Pulmonary artery endothelial cell (primary cell): ENCODE results near the gene PXDN. TPM values are rescaled to one million over a fixed set of nuclear protein-coding genes. Genes with fewer than 3 reads are reported as not detected.

ENCODE experiments used
- DNase-seq: peaks from one replicate; pipeline ENCODE4 v3.0.0-alpha.2; 2011; ENCODE audit warnings: low read depth, low spot score
- total RNA-seq: library from RNA; depleted of rRNA; stranded (reverse); fragments of >200 nt; gene quantifications from 2 replicates; pipeline ENCODE4 v1.2.3, GENCODE V29; 2014

The PXDN gene
- total RNA-seq, 1 donor from 2014 or later: 307 TPM

DNA sequence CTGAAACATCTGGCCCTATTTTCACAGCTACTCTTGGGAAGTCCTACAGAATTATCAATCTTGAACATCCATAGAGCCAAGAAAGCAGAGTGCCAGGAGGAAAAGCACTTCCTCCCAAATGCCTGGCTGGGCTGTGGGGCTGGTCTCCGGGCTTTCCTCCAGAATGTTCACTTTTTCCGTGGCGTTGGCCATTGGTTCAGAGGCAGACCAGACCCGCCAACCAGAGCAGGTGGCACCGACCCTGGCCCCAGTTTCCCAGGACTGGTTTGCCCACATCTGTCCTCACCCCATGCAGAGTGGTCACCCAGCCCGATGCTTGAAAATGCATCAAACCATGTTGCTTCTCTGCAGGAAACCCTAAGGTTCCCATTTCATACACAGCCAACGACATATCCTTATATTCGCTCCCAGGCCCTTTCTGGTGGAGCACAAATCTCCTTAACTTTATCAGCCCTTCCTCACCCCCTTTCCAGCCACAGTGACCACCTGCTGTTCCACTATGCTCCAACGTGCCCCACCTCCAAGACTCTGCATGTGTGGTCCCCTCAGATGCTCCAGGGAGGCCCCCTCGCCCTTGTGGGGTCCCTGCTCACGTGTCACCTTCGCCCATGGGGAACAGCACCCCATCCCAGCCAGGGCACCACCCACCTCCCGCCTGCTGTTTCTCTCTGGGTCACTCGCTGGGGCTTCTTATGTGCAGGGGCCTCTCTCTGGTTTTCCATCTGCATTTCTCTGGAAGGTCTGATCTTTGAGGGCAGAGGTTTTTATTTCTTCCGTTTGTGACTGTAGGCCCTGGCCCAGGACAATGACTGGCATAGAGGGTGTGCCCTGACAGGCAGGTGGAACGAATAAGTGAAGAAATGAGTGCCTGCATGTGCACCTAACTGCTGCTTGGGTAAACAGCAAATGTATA is 92.9 kb downstream of the PXDN start:
- DNase-seq: no peak

DNA sequence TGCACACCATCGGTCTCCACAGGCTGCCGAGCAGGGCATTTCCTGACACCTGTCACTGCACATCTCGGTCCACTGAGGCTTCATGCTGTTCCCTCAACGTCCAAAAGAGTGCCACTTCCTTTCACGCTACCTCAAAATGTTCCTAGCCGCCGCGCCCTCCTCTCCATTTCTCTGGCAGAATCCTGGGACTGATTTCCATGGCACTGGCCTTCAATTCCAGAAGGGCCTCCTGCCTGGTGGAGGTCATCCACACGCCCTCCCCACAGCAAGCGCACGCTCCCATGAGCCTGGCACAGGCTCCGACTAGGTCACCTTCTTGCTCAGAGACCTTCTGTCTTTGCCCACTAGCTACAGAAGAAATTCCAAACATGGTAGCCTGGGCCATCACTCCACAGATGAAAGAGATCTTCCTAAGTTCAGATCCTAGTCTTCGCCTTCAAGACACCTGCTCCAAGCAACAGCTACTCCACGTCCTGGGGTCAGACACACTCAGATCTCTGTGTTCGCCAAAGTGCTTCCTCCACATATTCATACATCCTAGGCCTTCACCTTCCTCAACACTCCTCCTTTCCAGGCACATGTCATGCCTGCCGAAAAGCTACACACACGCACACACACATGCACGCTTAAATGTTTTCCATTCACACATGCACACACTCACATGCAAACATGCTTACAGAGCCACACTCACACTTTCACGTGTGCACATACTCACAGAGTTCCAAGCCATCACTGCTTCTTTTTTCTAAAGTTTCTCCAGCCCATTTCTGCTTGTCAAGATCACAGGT is 94.0 kb downstream of the PXDN start:
- no peak for DNase-seq

DNA sequence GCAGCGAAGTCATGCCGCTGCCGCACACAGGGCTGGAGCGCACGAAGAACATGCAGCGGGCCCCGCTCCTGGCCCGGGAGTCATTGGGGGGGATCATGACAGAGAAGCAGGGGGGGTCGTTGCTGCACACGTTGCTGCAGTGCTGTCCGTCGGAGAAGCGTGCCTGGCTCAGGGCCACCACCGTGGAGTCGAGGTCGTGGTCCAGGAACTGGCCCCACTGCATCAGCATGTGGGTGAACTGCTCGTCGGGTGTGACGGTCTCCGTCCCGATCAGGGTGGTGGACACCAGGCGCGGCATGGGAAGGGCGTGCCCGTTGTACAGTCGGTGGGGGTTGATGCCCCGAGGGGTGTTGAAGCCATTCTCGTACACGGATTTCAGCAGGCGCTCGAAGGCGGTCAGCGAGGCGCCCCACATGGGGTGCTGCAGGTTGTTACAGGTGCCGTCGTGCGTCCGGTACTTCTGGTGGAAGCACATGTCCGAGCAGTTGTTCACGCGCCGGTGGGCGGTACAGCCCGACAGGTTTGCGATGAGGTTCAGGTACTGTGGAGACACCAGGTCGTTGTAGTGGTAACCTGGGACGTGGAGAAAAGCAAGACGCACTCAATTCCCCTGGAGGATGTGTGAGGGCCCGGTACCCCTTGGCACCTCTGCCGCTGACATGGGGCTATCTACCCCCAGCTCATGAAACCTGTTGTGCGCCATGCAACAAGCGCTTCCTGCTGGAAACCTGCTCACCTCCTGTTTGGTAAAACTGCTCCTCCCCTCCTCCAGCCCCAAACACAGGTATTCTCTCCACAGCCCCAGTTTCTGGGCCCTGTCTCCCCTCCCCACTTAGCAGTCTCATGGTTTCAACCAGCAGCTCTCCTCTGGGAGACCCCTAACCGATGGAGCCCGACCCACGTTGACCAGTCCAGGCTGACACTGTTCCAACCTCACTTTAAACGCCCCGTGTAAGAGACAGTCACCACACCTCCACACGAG is 94.9 kb downstream of the PXDN start:
- DNase-seq: no peak

DNA sequence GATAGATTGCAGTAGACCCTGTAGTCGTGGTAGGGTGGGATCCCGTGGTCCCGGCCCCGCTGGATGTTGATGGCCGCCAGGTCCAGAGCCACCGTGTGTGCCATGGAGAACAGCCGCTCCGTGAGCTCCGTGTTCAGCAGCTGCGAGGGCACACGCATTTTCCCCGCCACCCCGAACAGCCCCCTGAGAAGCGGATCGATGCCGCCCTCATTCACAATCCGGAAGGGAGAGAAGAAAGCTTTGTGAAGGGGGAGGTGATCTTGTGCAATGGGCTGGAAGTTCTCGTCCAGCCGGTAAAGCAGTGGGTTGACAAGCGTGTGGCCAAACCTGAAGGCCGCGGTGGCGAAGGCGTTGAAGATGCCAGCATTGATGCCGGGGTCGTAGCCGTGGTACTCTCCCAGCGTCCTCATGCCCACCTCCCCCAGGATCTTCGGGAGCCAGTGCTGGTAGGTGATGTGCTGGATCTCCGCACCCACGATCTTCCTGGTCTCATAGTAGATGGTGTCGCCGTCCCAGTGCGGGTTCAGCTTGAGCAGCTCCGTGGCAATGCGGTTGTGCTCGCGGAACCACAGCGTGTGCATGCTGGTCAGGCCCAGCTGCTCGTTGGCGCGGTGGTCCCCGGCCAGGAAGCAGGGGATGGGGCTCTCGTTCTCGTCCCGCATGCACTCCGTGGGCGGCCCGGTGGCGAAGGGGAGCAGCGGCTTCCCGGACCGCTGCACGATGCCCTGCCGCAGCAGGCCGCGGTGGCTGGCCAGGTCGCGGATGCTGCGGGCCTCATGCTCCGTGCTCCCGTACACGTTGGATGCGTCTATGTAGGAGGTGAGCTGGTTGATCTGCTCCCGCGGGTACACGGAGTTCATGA is 95.8 kb downstream of the PXDN start:
- no peak for DNase-seq

DNA sequence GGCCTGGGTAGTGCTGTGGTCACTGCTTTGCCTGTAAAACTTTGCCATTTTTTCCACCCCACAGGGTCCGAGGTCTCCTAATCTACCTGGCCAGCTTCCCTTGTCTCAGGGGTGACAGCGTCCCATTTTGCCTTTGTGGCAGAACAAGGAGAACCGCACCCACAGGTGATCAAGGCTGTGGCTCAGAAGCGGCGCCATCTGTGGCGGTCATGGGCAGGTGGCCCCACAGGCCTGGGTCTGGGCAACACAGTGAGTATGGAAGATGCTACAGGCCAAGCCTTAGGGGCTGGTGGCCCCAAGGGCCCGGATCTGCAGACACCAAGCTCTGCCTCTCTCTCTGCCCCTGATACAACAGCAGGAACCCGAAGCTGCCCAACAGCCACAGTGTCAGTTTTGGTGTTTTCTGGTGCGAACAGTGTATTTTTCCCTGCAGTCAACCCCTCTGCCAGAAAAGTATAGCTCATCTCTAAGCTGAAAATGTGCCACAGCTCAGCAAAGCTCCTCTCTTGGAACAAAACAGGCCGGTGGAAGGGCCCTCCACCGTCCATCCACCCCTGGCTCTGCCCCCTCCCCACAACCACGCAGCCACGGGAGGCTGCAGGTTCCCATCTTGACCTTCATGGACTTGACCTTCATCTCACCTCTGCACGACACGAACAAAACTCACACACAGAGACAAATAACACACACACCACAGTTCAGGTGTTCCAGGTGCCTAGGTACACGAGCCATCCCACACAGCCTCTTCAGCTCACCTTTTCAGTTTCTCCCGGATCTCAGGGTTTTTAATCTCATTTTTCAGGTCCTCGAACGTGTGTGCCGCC is 96.7 kb downstream of the PXDN start:
- DNase-seq: no peak

DNA sequence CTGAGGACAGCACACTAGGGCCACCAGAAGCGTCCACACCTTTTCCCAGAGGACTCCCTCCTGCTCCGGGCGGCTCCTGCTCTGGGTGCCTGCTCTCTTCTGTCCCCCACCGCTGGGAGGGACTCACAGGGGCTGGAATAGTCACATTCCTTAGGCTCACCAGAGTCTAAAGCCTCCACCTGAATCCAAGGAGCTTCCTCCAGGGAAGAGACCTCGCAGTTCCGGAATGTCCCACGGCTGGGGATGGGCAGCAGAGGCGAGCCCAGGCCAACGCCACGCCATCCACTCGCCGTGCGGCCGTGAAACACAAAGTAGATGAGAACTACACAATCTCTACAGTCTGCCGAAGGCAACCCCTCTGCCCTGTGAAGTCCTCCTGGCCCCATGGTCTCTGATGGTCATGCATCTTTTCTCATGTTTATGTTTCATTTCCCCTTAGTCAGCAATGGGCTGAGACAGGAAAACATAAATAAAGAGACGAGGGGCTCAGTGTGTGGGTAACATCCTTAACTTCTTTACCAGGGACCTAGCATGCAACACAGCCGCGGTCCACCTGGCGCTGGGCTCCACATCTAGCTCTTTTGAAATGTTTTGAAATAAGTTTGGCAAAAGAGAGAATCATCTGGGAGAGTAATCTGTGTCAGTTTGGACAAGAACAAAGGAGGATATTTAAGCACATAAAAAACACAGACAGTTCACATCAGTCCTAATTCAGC is 98.4 kb downstream of the PXDN start:
- DNase-seq: no peak

DNA sequence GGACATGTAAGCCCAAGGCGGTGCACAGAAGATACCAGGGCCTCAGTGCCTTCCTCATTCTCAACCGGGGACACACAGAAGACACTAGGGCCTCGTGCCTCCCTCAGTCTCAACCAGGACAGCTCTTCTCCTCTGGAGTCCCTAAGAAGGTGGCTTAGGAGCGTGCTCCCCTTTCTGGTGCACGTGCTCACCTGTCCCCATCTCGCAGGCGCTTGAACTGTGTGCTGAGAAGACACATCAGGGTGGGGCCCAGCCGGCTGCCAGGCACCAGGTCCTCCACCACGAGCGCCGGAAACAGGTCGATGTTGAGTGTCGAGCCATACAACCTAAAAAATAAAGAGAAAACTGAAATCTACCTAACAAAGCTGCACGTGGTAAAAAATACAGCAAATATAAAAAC is 99.9 kb downstream of the PXDN start:
- no peak for DNase-seq

DNA sequence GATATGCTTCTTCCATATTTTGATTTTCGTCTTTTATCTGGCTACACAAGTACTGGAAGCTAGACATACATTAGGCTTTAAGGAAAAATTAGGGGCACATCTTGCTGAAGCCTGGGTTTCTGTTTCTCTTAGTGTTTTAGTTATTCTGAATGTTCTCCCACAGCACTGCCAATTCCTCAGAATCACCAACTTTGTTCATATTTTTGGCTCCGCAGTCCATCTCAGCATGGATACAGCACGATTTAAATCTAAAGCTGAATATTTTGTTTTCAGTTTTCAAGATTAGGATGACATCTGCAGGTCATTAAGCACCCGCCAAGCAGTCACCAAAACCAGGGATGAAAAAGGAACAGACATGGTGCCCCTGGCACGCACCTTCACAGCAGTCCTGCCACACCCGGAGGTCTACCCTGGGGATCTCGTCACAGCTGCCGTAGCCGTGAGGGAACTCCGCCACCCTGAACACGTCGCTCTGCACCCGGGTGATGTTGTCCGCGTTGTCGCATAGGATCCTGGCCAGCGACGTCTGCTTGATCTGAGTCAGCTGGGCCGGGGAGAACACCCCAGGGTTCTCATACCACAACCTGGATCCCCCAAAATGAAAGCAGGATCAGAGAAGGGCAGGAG is 101.2 kb downstream of the PXDN start:
- no peak for DNase-seq

DNA sequence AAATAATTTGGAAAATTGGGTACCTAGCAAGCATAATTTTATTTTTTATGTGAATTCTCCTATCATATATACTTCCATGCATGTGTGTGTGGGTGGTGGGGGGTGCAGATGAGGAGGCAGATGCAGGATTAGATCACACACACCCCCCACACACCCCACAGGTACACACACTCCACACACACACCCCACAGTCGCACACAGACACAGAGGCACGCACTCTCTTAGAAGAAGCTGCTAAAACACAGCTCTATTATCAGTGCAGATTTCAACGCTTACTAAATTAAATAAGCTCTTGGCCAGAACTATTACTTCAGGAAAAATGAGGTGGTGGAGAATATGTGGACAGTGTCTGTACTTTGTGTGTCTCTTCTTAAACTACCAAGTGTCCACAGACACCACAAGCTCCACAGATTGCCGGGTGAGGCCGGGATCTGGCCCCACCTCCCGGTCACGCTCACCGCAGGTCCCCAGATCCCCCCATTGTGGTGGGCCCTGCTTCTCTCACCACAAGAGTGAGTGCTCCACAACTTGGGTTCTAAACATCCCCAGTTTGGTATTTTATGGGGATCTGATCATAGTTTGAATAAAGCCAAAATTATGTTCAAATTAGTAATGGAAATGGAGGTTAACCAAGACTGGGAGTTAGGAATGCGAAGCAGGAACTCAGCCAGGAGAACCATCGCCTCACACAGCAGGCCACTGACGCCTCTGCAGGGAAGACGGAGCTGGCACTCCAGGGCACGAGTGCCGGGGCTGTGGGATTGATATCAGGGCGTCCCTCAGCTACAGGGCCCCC is 102.1 kb downstream of the PXDN start:
- DNase-seq: no peak

DNA sequence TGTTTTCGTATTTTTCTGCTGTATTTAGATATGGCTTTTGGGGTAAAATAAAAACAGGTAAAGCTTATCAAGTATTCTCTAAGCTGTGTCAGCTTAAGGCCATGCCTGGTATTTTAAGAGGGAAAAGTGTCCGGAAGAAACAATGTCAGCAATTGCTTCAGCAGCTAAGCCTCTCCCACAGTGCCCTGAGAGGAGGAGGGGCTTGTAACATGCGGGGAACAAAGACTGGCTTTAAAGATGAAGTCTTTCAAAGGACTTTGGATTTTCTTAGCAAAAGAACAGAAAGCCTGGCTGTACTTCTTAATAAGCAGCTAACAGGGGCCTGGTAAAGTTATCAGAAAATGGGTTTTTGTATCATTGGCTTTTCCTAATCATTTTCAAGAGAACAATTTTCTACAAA is 102.8 kb downstream of the PXDN start:
- DNase-seq: no peak

DNA sequence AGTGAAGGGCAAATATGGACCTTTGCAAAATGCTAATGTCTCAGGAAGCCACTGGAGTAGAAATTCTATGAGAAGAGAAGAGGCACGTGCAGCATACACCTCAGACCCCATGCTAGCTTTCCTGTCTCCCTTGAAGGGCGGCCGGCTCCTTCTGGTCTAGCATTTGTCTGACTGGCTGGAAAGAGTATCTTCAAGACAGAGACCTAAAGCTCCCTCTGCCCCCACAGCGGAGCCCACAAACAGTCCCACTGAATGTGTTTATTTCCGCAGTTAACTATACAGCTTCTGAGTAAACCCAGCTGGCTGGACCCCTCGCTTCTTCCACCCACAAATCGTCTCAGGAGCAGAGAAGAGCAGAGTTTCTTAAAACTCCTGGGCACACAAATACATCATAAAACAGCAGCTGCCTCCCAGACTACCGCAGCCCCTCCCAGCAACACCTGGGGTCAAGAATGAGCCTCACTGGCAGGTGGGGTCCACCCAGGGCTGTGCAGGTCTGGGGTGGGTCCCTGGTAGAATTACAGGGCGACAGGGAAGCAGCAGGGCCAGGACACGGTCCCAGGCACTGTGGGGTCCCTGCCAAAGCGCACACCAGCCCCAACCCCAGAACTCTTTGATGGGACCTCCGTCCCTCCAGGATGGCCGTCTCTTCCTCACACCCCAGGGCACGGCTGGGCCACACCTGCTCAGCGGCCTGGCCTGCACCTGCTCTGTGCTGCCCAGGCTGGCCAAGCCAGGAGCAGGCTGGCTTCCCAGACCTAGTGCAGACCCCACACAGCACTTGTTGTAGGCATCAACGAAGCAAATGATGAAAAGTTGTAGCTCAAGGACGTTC is 103.8 kb downstream of the PXDN start:
- no peak for DNase-seq

DNA sequence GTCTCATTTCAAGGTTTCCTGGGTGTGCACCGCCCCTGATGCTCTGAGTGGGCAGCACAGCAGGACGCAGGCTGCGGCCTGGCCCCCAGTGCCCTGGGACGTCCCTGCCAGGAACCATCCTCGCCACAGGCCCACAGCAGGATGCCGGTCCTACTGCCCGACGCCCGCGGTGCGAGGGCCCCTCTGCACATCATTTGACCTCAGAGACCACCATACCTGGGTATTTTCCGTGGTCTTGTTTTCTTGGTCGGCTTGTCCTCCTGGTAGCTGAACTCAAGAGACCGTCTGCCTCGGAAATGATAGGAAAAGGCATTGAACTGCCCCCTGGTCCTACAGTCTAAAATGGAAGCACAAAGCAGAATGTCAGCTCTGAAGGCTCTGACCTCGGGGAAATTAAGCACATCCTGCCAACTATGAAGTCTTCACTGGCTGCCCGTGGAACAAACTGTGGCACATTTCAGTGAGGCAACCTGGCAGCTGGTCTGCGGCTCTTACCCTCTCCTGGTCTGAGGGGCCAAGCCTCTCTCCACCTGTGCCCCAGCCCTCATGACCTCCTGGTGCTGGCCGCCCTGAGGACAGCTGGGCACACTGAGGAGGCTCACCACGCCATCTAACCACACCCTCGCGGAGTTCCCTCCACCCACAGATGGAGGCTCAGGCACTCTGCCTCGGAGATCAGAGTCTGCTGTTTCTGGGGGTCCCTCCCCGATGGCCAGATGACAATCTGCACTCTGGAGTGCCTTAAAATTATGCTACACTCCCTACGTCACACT is 105.0 kb downstream of the PXDN start:
- DNase-seq: no peak

DNA sequence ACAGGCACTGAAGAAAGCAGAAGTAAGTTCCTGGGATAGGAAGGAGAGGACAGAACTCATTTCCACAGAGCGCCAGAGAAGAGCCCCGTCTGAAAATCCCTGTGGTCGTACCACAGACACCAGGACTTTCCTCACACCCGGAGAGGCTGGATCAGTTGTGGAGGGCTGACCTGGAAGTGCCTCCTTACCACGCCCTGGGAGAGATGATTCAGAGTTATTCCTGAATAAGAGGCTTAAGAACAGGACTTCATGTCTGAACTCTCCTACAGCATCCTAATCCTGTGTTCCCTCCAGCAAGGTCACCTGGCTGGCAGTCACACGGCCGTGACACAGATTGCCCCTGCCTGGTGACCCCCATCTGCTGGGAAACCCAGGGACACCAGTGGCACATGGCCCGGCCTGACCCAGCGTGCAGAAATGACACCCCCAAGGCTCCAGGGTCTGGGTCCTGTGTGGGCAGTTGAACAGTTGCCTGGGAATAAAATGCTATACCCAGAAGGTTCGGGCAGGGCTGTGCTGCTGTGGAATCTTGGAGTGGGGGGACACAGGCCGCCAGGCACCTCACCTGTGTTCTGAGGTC is 105.9 kb downstream of the PXDN start:
- DNase-seq: no peak

DNA sequence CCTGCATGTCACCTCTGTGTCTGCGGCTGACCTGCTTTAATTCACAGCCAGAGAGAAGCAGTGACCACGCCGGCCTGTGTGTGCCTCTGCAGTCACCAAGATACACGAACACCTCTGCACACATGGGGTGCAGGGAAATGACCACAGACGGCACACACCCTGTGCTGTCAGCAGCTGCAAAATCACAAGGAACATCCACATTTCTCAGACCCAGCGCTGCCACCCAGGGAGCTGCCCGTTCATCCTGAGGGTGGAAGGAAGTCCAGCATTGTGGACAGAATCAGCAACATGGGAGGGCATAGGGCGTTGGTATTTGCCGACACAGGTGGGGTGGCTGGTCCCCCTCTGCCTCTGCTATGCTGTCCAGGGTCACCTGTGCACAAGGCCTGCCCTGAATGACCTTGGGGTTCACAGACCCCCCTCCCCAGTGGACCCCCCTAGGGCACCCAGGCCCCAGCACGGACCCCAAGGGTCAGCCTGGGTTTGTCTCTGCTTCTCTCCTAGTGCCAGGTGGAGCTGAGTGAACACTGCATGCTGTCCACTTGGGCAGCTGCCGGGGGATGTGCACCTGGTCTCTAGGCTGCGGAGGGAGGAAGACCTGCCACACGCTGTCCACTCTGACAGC is 107.4 kb downstream of the PXDN start:
- DNase-seq: no peak

DNA sequence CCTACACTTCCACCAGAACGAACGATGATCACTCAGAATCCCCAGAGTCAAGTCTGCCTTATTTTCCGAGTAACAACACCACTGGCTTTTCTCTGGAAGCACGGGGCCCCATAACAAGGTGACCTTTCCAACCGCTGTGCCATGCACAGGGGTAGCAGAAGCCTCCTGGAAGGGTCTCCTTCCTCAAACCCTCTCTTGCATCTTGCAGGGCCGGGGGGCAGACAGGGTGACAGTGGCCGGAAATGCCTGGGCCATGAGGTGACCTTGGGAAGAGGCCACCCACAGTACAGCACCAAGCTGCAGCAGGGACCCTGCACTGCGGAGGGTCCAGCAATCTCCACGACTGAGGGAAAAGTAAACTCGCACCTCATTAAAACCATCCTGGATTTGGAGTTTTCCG is 108.5 kb downstream of the PXDN start:
- no peak for DNase-seq
